HG02571 (cell line): Measurements from ENCODE around the gene JDP2.

Experiments used
- ATAC-seq: cut with Tn5 transposase; IDR thresholded peaks from one replicate; pipeline ENCODE4 v1.9.1; 2021; ENCODE audit warnings: mild to moderate bottlenecking, moderate library complexity; ENCODE audit not compliant: unreplicated experiment

JDP2 gene

DNA sequence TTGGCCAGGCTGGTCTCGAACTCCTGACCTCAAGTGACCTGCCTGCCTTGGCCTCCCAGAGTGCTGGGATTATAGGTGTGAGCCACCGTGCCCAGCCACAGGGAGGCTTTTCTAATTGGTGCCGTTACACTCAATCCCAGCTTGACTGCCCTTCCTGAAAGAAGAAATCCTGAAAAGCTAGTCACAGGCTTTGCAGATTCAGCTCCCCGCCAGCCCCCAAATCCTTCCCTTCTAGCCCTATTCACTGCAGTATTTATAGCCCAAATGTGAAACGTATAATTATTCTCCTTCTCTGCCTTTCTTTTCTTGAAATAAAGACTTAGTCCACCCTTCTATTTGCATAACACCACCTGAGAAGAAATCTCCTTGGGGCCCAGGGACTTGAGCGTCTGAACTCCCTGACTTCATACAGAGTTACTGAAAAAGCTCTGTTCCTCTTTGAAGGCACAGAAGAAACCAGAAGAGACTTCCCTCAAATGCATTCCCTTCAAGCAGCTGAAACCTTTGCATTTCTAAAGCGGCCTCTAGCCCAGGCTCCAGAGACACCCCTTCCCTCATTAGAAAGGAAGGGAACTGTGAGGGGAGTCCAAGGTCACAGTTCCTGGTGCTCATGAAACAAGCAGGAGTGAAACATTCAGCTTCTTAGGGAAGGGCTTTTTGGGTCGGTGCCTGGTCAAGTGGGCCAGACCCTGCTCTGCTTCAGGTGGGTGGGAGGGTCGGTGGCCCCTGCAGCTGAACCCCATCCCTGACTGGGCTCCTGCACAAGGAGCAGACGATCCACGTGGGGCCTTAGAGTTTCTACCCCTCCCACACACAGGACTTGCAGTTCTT, 52.2 kb downstream of the JDP2 start:
- peak; percentile 45 for ATAC-seq

DNA sequence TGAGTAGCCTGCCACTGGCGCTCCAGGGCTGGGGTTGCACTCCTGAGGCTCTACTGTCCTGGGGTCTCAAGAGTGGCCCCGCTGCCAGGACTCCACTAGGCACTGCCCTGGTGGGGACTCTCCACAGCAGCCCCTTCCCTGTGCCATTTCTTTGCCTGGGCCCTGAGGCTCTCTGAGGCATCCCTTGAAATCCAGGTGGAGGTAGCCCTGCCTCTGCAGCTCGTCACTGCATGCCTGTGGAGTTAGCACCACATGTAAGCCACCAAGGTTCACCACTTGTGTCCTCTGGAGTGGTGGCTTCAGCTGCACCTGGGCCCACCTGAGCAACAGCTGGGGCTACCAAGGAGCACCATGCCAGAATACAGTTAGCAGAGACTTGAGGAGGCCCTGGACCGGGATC, 54.5 kb downstream of the JDP2 start:
- ATAC-seq: no peak

DNA sequence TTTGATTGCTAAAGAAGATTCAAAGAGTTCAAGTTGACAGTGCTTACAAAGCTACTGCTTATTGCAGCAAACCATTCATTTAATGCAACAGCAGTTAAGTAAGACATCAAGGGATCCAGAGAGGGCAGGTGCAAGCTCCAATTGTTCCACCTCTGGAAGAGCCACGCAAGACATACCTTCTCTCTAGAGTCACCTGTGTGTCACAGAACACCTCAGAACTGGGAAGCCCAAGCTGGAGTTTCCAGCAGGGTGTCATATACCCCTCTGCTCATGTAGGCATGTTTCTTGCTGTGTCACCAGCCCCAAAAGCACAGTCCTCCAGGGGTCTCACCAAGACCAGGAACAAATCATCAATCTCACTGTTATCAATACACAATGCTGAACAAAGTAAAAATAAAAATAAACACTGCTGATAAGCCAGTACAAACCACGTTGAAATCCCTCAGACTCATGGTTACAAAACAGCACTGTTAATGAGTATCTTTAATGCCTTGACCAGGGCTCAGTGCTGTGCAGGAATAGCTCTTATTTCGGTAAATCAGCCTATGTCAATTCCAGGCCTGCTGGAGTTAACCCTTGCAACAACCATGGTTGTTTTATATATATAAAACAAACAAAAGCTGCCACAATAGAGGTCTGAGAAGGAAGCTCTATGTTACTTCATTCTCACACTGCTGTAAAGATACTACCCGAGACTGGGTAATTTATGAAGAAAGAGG, 57.0 kb downstream of the JDP2 start:
- ATAC-seq: no peak

GRCh38 chr14:75486318-75486717, 58.5 kb downstream of the JDP2 start:
- ATAC-seq: no peak

DNA sequence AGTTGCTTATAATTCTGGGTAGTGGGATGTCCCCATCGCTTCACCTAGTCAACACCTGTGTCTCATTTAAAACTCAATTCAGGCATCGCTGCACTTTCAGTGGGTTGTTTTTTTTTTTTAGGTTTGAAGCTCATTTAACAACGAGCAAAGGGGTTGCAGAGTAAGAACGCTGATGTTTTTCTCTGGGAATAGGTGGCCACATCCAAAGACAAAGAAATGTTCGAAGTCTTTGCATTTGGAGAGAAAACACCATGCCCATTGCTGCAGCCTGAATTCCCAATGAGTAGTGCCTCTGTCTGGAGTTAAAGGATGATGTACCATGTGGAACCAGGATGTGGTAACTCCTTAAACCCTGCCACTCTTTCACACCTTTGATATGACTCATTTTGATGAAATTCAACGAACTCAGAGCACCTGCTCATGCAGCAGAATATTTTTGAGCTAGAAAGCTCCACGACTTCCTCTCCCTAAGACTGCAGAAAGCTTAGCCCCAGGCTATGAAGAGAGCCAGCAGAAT, 59.4 kb downstream of the JDP2 start:
- ATAC-seq: no peak

DNA sequence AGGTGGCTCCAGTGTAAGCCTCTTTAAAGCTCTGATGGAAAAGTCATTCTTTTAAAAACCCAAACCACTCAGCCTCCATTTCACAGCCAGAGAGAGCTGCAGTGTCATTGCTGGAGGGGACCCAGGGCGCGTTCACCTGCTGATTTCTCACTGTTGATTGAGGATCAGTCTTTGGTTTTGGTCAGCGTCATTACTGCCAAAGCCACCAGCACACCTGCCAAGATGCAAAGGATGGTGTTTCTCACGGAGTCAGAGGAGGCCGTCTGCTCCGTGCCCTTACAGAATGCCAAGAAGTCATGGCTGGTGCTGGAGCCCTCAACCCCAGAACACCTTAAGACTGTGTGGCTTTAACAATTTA, 61.6 kb downstream of the JDP2 start:
- no peak for ATAC-seq

GRCh38 chr14:75491376-75491978, 63.7 kb downstream of the JDP2 start:
- ATAC-seq: no peak

GRCh38 chr14:75492832-75493591, 65.2 kb downstream of the JDP2 start:
- ATAC-seq: no peak

GRCh38 chr14:75493592-75494087, 65.8 kb downstream of the JDP2 start:
- no peak for ATAC-seq

DNA sequence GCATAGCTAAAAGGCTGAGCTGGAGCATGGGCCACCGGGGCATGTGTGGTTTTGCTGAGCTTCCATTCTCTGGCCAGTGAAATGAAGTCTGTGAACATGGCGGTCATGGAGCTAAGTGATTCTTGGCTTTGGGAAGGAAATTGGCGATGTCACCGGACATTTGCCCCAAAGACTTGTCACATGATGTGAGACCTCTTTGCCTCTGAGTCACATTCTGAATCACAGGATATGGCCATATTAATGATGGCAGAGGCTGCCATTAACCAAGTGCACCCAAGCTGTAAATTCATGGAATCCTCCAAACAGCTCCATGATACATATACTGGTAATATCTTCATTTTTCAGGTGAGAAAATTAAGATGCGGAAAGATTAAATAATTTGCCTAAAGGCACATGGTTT, 67.1 kb downstream of the JDP2 start:
- ATAC-seq: no peak

DNA sequence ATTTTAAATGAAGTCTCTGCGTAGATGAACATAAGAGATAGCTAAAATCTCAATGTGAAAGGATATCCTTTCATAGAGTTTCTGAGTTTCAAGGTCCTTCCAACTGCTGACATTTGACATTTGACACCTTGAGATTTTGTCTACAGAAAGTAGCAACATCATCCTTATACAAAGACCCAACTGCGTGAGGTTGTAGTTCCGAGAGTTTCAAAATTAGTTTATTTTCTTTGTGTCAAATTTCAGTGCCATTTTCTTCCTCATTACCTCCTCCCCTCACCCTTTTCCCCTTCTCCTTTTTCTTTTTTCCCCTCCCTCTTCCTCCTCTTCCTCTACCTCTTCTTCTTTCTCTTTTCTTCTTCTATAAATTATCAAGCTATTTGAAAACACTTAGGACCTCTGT, 67.6 kb downstream of the JDP2 start:
- no peak for ATAC-seq

- ATAC-seq: no peak
Observed at GRCh38 chr14:75495882-75496281, 68.1 kb downstream of the JDP2 start.

GRCh38 chr14:75496755-75497154, 68.9 kb downstream of the JDP2 start:
- ATAC-seq: no peak

GRCh38 chr14:75497191-75497590, 69.4 kb downstream of the JDP2 start:
- no peak for ATAC-seq

DNA sequence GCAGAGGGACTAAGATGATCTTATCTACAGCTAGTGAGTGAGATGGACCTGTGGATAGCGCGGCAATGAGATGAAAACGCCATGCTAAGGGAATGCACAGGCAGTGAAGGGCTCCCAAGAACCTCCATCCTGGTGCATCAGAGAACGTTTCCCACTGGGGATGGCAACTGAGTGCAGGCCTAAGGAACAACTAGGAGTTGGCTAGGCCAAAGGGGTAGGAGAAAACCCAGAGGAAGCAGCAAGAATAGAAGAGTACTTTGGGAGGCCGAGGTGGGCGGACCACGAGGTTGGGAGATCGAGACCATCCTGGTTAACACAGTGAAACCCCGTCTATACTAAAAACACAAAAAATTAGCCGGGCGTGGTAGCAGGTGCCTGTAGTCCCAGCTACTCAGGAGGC, 69.9 kb downstream of the JDP2 start:
- ATAC-seq: no peak

GRCh38 chr14:75499084-75499875, 71.5 kb downstream of the JDP2 start:
- no peak for ATAC-seq

DNA sequence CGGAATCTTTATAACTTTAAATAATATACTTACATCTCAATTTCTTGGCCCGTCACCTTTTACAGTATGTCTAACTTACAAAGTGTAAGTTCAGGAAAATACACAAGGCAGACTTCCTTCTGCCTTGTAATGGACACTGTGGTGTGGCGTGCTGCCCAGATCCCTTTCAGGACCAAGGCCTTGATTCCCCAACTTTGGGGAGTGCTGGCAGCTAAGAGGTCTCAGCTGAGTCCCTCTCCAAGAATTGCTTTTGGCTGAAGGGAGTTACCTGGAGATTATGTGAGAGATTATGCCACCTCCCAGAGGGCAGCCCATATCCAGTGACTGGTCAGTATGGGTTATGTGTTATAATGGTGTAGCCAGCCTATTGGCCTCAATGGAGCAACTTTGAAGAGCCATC, 73.3 kb downstream of the JDP2 start:
- no peak for ATAC-seq

- no peak for ATAC-seq
Observed at GRCh38 chr14:75504411-75504810, 76.6 kb downstream of the JDP2 start.

DNA sequence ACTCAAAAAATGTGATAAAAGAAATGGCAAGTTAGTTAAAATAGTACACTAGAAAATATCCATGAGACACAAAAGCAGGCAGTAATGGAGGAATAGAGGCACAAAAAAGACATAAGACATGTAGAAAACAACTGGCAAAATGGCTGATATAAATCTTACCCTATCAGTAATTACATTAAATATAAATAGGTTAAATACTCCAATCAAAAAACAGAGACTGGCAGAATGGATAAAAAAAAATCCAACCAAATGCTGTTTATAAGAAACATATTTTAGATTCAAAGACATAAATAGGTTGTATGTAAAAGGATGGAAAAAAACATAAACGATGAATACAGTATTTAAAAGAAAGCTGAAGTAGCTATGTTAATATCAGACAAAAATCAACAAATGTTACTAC, 79.1 kb downstream of the JDP2 start:
- ATAC-seq: no peak

- ATAC-seq: no peak
Observed at GRCh38 chr14:75510547-75510946, 82.7 kb downstream of the JDP2 start.
